Measurements from ENCODE around the gene SPG21.

SPG21 gene

GRCh38 chr15:64930778-64931371, 58.8 kb downstream of the SPG21 start:
- H3K27ac ChIP-seq (ENCODE audit: low read length): no peak overlapping the region
- no peaks in the 10 kb centered on the region for H3K9me3 ChIP-seq (ENCODE audit: insufficient read depth, low read depth, low read length)
- H3K4me3 ChIP-seq (ENCODE audit: low read length): no peak overlapping the region
- 0 out of 2 replicates have a peak, but pooled peaks cover 4% of the 10 kb centered on the region for H3K36me3 ChIP-seq (ENCODE audit: insufficient read depth, low read depth, low read length)
- H3K27me3 ChIP-seq (ENCODE audit: insufficient read depth, low read length): no peaks in the 10 kb centered on the region
- no peak overlapping the region for H3K9ac ChIP-seq (ENCODE audit: low read depth, low read length)
- no peaks in the 10 kb centered on the region for H3K4me1 ChIP-seq (ENCODE audit: insufficient read depth, low read length)

- Histone ChIP-seq H3K36me3 (ENCODE audit: insufficient read depth, low read depth, low read length) (0 out of 2 replicates have a peak, but pooled peaks cover 4% of the 10 kb centered on the region), H3K4me3 (ENCODE audit: low read length) (no peak overlapping the region), H3K27me3 (ENCODE audit: insufficient read depth, low read length) (no peaks in the 10 kb centered on the region), H3K9me3 (ENCODE audit: insufficient read depth, low read depth, low read length) (no peaks in the 10 kb centered on the region), H3K4me1 (ENCODE audit: insufficient read depth, low read length) (no peaks in the 10 kb centered on the region), H3K27ac (ENCODE audit: low read length) (no peak overlapping the region), H3K9ac (ENCODE audit: low read depth, low read length) (no peak overlapping the region)
Measured at GRCh38 chr15:64930019-64930652, 59.6 kb downstream of the SPG21 start.

- no peak overlapping the region for H3K4me3 ChIP-seq (ENCODE audit: low read length)
- no peak overlapping the region for H3K27ac ChIP-seq (ENCODE audit: low read length)
- H3K4me1 ChIP-seq (ENCODE audit: insufficient read depth, low read length): no peaks in the 10 kb centered on the region
- 0 out of 2 replicates have a peak, but pooled peaks cover 4% of the 10 kb centered on the region for H3K36me3 ChIP-seq (ENCODE audit: insufficient read depth, low read depth, low read length)
- no peaks in the 10 kb centered on the region for H3K27me3 ChIP-seq (ENCODE audit: insufficient read depth, low read length)
- no peak overlapping the region for H3K9ac ChIP-seq (ENCODE audit: low read depth, low read length)
- no peaks in the 10 kb centered on the region for H3K9me3 ChIP-seq (ENCODE audit: insufficient read depth, low read depth, low read length)
Measured at GRCh38 chr15:64928626-64929220, 61.0 kb downstream of the SPG21 start.

GRCh38 chr15:64926661-64927060, 63.1 kb downstream of the SPG21 start:
- H3K27ac ChIP-seq (ENCODE audit: low read length): no peak overlapping the region
- H3K36me3 ChIP-seq (ENCODE audit: insufficient read depth, low read depth, low read length): 0 out of 2 replicates have a peak, but pooled peaks cover 4% of the 10 kb centered on the region
- no peaks in the 10 kb centered on the region for H3K4me1 ChIP-seq (ENCODE audit: insufficient read depth, low read length)
- H3K4me3 ChIP-seq (ENCODE audit: low read length): no peak overlapping the region
- H3K27me3 ChIP-seq (ENCODE audit: insufficient read depth, low read length): no peaks in the 10 kb centered on the region
- H3K9me3 ChIP-seq (ENCODE audit: insufficient read depth, low read depth, low read length): no peaks in the 10 kb centered on the region; the same call in 1 of the 2 replicates
- no peak overlapping the region for H3K9ac ChIP-seq (ENCODE audit: low read depth, low read length)

- no peak overlapping the region for H3K9ac ChIP-seq (ENCODE audit: low read depth, low read length)
- no peaks in the 10 kb centered on the region for H3K36me3 ChIP-seq (ENCODE audit: insufficient read depth, low read depth, low read length)
- H3K27me3 ChIP-seq (ENCODE audit: insufficient read depth, low read length): no peaks in the 10 kb centered on the region
- H3K9me3 ChIP-seq (ENCODE audit: insufficient read depth, low read depth, low read length): no peaks in the 10 kb centered on the region; the same call in 1 of the 2 replicates
- H3K4me3 ChIP-seq (ENCODE audit: low read length): no peak overlapping the region
- H3K4me1 ChIP-seq (ENCODE audit: insufficient read depth, low read length): no peaks in the 10 kb centered on the region
- no peak overlapping the region for H3K27ac ChIP-seq (ENCODE audit: low read length)
Measured at GRCh38 chr15:64925335-64926330, 64.1 kb downstream of the SPG21 start.

- Histone ChIP-seq H3K27ac (ENCODE audit: low read length) (no peak overlapping the region), H3K9me3 (ENCODE audit: insufficient read depth, low read depth, low read length) (no peaks in the 10 kb centered on the region; the same call in 1 of the 2 replicates), H3K9ac (ENCODE audit: low read depth, low read length) (no peak overlapping the region), H3K36me3 (ENCODE audit: insufficient read depth, low read depth, low read length) (no peaks in the 10 kb centered on the region), H3K4me3 (ENCODE audit: low read length) (no peak overlapping the region), H3K27me3 (ENCODE audit: insufficient read depth, low read length) (no peaks in the 10 kb centered on the region), H3K4me1 (ENCODE audit: insufficient read depth, low read length) (no peaks in the 10 kb centered on the region)
Measured at GRCh38 chr15:64923546-64923945, 66.2 kb downstream of the SPG21 start.

- no peaks in the 10 kb centered on the region; the same call in 1 of the 2 replicates for H3K9me3 ChIP-seq (ENCODE audit: insufficient read depth, low read depth, low read length)
- no peak overlapping the region for H3K4me3 ChIP-seq (ENCODE audit: low read length)
- H3K36me3 ChIP-seq (ENCODE audit: insufficient read depth, low read depth, low read length): no peaks in the 10 kb centered on the region
- no peaks in the 10 kb centered on the region for H3K27me3 ChIP-seq (ENCODE audit: insufficient read depth, low read length)
- no peaks in the 10 kb centered on the region for H3K4me1 ChIP-seq (ENCODE audit: insufficient read depth, low read length)
- no peak overlapping the region for H3K27ac ChIP-seq (ENCODE audit: low read length)
- H3K9ac ChIP-seq (ENCODE audit: low read depth, low read length): no peak overlapping the region
Measured at GRCh38 chr15:64921711-64922110, 68.0 kb downstream of the SPG21 start.

- Histone ChIP-seq H3K27me3 (ENCODE audit: insufficient read depth, low read length) (0 out of 2 replicates have a peak, but pooled peaks cover 7% of the 10 kb centered on the region), H3K27ac (ENCODE audit: low read length) (no peak overlapping the region), H3K4me3 (ENCODE audit: low read length) (no peak overlapping the region), H3K9me3 (ENCODE audit: insufficient read depth, low read depth, low read length) (no peaks in the 10 kb centered on the region; the same call in 1 of the 2 replicates), H3K36me3 (ENCODE audit: insufficient read depth, low read depth, low read length) (no peaks in the 10 kb centered on the region), H3K9ac (ENCODE audit: low read depth, low read length) (no peak overlapping the region), H3K4me1 (ENCODE audit: insufficient read depth, low read length) (peaks cover 8% of the 10 kb centered on the region; the same call in 1 of the 2 replicates)
Measured at GRCh38 chr15:64919721-64920120, 70.0 kb downstream of the SPG21 start.

GRCh38 chr15:64917211-64917610, 72.5 kb downstream of the SPG21 start:
- Histone ChIP-seq H3K27me3 (ENCODE audit: insufficient read depth, low read length) (peaks cover 24% of the 10 kb centered on the region), H3K4me3 (ENCODE audit: low read length) (no peak overlapping the region), H3K9ac (ENCODE audit: low read depth, low read length) (no peak overlapping the region), H3K36me3 (ENCODE audit: insufficient read depth, low read depth, low read length) (no peaks in the 10 kb centered on the region), H3K27ac (ENCODE audit: low read length) (no peak overlapping the region), H3K9me3 (ENCODE audit: insufficient read depth, low read depth, low read length) (no peaks in the 10 kb centered on the region), H3K4me1 (ENCODE audit: insufficient read depth, low read length) (peaks cover 8% of the 10 kb centered on the region)

- Histone ChIP-seq H3K9ac (ENCODE audit: low read depth, low read length) (no peak overlapping the region), H3K4me1 (ENCODE audit: insufficient read depth, low read length) (peaks cover 8% of the 10 kb centered on the region), H3K27me3 (ENCODE audit: insufficient read depth, low read length) (peaks cover 33% of the 10 kb centered on the region), H3K36me3 (ENCODE audit: insufficient read depth, low read depth, low read length) (no peaks in the 10 kb centered on the region), H3K4me3 (ENCODE audit: low read length) (no peak overlapping the region), H3K27ac (ENCODE audit: low read length) (no peak overlapping the region), H3K9me3 (ENCODE audit: insufficient read depth, low read depth, low read length) (no peaks in the 10 kb centered on the region)
Measured at GRCh38 chr15:64916365-64916764, 73.3 kb downstream of the SPG21 start.

- H3K4me3 ChIP-seq (ENCODE audit: low read length): no peak overlapping the region
- H3K9me3 ChIP-seq (ENCODE audit: insufficient read depth, low read depth, low read length): no peaks in the 10 kb centered on the region
- peaks cover 13% of the 10 kb centered on the region for H3K4me1 ChIP-seq (ENCODE audit: insufficient read depth, low read length)
- peak overlapping the region; percentile 43; the same call in 1 of the 2 replicates for H3K9ac ChIP-seq (ENCODE audit: low read depth, low read length)
- H3K27me3 ChIP-seq (ENCODE audit: insufficient read depth, low read length): peaks cover 39% of the 10 kb centered on the region
- H3K27ac ChIP-seq (ENCODE audit: low read length): peak overlapping the region; percentile 43
- H3K36me3 ChIP-seq (ENCODE audit: insufficient read depth, low read depth, low read length): no peaks in the 10 kb centered on the region
Measured at GRCh38 chr15:64915518-64916227, 74.0 kb downstream of the SPG21 start.

Measured in iPS-20b (cell line).